Measurements from ENCODE around the gene INPP5D. TPM values are rescaled to one million over a fixed set of nuclear protein-coding genes. Genes with fewer than 3 reads are reported as not detected.
A peak's percentile ranks its signal among the peaks of the same experiment; 100 is the strongest.

The INPP5D gene
- total and polyA plus RNA-seq, 2 of the 8 experiments (the other 6 are each of a cell fraction or from before 2014, with no cell fraction given), result 4.5 to 7.1 TPM

- no peak overlapping the region for H2BK20ac ChIP-seq (ENCODE audit: low read length)
- TF ChIP-seq POLR2AphosphoS5 (IDR thresholded peaks at IDR 0.05; ENCODE audit: low read depth, low read length), result no peak
- TF ChIP-seq TBP (IDR thresholded peaks at IDR 0.05; ENCODE audit: low read depth, low read length), result no peak
- TF ChIP-seq NRF1 (IDR thresholded peaks at IDR 0.05; ENCODE audit: low read depth, low read length), result no peak
- no peak for TF ChIP-seq RAD21 (IDR thresholded peaks at IDR 0.05 in 1 of 2, conservative IDR thresholded peaks at IDR 0.05 in 1 of 2; ENCODE audit: low read depth in 2 of 2, low read length in 2 of 2)
- FAIRE-seq, result no peak
These were observed 142.9 kb downstream of the INPP5D start for GRCh38 chr2:233203060-233203459.

More at GRCh38 chr2:233203060-233203459, 142.9 kb downstream of the INPP5D start:
- peaks cover 0 to 3% (median under 1%) of the 10 kb centered on the region in 4 experiments; a peak in 2 of 7 replicates for H3K4me1 ChIP-seq (replicated peaks in 1 of 4; ENCODE audit: control insufficient read depth in 3 of 4, insufficient read depth in 4 of 4, low read length in 3 of 4)
- no peak overlapping the region for H3K4ac ChIP-seq (replicated peaks; ENCODE audit: insufficient read length, low read depth, low read length)
- no peak overlapping the region for H3K4me2 ChIP-seq (ENCODE audit: insufficient read depth in 1 of 2, low read depth in 2 of 2, low read length in 2 of 2)
- H3K9me3 ChIP-seq (ENCODE audit: insufficient read depth in 2 of 2, low read depth in 1 of 2, low read length in 1 of 2), result peaks cover 0 to 6% of the 10 kb centered on the region in 2 experiments; a peak in 2 of 4 replicates
- H2BK120ac ChIP-seq (replicated peaks; ENCODE audit: low read depth, low read length), result no peak overlapping the region
- 0 out of 2 replicates have a peak overlapping the region, but pooled peaks have one; percentile 68 for H2AK5ac ChIP-seq (ENCODE audit: low read depth, low read length)
- H4K91ac ChIP-seq (replicated peaks; ENCODE audit: insufficient read length, low read length), result no peak overlapping the region
- no peak overlapping the region for H3K27ac ChIP-seq (ENCODE audit: low read depth, low read length)
- no peak overlapping the region for H4K8ac ChIP-seq (ENCODE audit: extremely low read depth, insufficient read depth, low read length)
- H2AFZ ChIP-seq (ENCODE audit: low read length), result no peak overlapping the region
- no peak overlapping the region for H3K14ac ChIP-seq (ENCODE audit: insufficient read length)
- H3K36me3 ChIP-seq (ENCODE audit: control insufficient read depth in 2 of 4, insufficient read depth in 4 of 4, low read length in 3 of 4), result no peaks in the 10 kb centered on the region; a peak in 2 of 8 replicates
- H3K79me1 ChIP-seq (ENCODE audit: low read depth, low read length), result no peaks in the 10 kb centered on the region
- no peak overlapping the region for H2BK12ac ChIP-seq (ENCODE audit: low read depth, low read length)
- CTCF ChIA-PET (ENCODE audit: partially characterized antibody), result interaction anchor here (1.0 to 1.4 kb wide), 2 partner anchors 33 to 48 kb away, joined by 3 to 4 read pairs; partner anchors contain the start of gene ATG16L1
- H2BK5ac ChIP-seq (ENCODE audit: low read depth, low read length), result no peak overlapping the region
- H3K9ac ChIP-seq (replicated peaks in 1 of 4; ENCODE audit: extremely low read depth in 1 of 4, low read depth in 3 of 4, low read length in 3 of 4), result no peak overlapping the region
- no peak overlapping the region for H3K23ac ChIP-seq (ENCODE audit: insufficient read length)
- no peak overlapping the region for H3K56ac ChIP-seq (replicated peaks; ENCODE audit: insufficient read length, low read depth, low read length)
- DNase-seq (ENCODE audit: low read depth in 1 of 2, low spot score in 2 of 2), result no peak
- H4K5ac ChIP-seq (ENCODE audit: insufficient read length, low read depth, low read length), result no peak overlapping the region
- H2BK15ac ChIP-seq (ENCODE audit: low read length), result no peak overlapping the region
- no peak overlapping the region for H3K18ac ChIP-seq (ENCODE audit: extremely low read depth, low read length)
- H3K79me2 ChIP-seq (ENCODE audit: control insufficient read depth in 1 of 2, insufficient read depth in 2 of 2, low read length in 2 of 2), result no peaks in the 10 kb centered on the region
- POLR2A ChIA-PET (ENCODE audit: partially characterized antibody), result no interaction called here
- H3K27me3 ChIP-seq (replicated peaks in 1 of 4; ENCODE audit: control insufficient read depth in 3 of 4, extremely low read depth in 1 of 4, insufficient read depth in 3 of 4, low read length in 3 of 4), result no peaks in the 10 kb centered on the region; a peak in 1 of 7 replicates
- no peaks in the 10 kb centered on the region for H4K20me1 ChIP-seq (replicated peaks in 1 of 2; ENCODE audit: control insufficient read depth in 1 of 2, insufficient read depth in 2 of 2, low read length in 2 of 2)
- WGBS, 2 experiments (ENCODE audit: extremely low coverage in 1 of 2, insufficient coverage in 1 of 2, insufficient read length in 1 of 2, insufficient replicate concordance in 2 of 2, low coverage in 1 of 2, low lambda C conversion rate in 2 of 2, missing lambda C conversion rate in 1 of 2), result 92% methylated on average over 5 of the region's 5 CpGs; no CpG with 5 or more reads in 1 of the 2 experiments
- H3K23me2 ChIP-seq (ENCODE audit: low read depth, low read length), result no peaks in the 10 kb centered on the region
- no peak overlapping the region for H3K4me3 ChIP-seq (ENCODE audit: extremely low read depth in 1 of 4, insufficient read depth in 2 of 4, low read depth in 3 of 4, low read length in 4 of 4)

Data from H1 (cell line).